Heart left ventricle (tissue), 16 donors: ENCODE results near the gene ANO2. TPM values are rescaled to one million over a fixed set of nuclear protein-coding genes. Genes with fewer than 3 reads are reported as not detected.

ENCODE experiments used
- ATAC-seq, 4 donors: fragments of 200-7000 bp; cut with Tn5 transposase; one replicate each; pipeline ENCODE4 v1.9.1; 2020 to 2022; ENCODE audit warnings: moderate library complexity in 4 of 4, mild to moderate bottlenecking in 3 of 4, moderate number of reproducible peaks in 1 of 4
- DNase-seq, 5 donors: peaks; one replicate each; pipeline ENCODE4 v3.0.0-alpha.2; 2020
- H3K27ac ChIP-seq, 12 donors: fragments of 200-600 bp; sonication (generic) in 4 of 12; one replicate each; pipeline versions ENCODE4 v1.5.0 to v1.8.0; 2016 to 2022; ENCODE audit warnings: mild to moderate bottlenecking in 2 of 12
- H3K27me3 ChIP-seq, 9 donors: fragments of 200-600 bp; sonication (generic) in 2 of 9; one replicate each; pipeline versions ENCODE4 v1.5.1 to v1.8.0; 2016 to 2022; ENCODE audit warnings: mild to moderate bottlenecking in 3 of 9
- H3K36me3 ChIP-seq, 9 donors: fragments of 200-600 bp; sonication (generic) in 2 of 9; one replicate each; pipeline versions ENCODE4 v1.5.0 to v1.8.0; 2018 to 2022; ENCODE audit warnings: mild to moderate bottlenecking in 2 of 9
- H3K4me1 ChIP-seq, 12 donors: fragments of 200-600 bp; sonication (generic) in 4 of 12; one replicate each; pipeline versions ENCODE4 v1.5.0 to v1.8.0; 2016 to 2022; ENCODE audit warnings: mild to moderate bottlenecking in 3 of 12
- H3K4me3 ChIP-seq, 12 donors: fragments of 200-600 bp; sonication (generic) in 4 of 12; one replicate each; pipeline versions ENCODE4 v1.5.0 to v1.8.0; 2017 to 2022; ENCODE audit warnings: mild to moderate bottlenecking in 9 of 12, moderate library complexity in 4 of 12
- H3K9me3 ChIP-seq, 12 donors: fragments of 200-600 bp; sonication (generic) in 4 of 12; one replicate each; pipeline versions ENCODE4 v1.5.0 to v1.8.0; 2016 to 2022; ENCODE audit warnings: mild to moderate bottlenecking in 1 of 12
- CTCF ChIP-seq, 12 donors: fragments of 200-600 bp; sonication (generic) in 4 of 12; IDR thresholded peaks; one replicate each; pipeline versions ENCODE4 v1.5.0 to v1.8.0; 2018 to 2022; ENCODE audit warnings: antibody characterized with exemption in 12 of 12, mild to moderate bottlenecking in 5 of 12
- POLR2A ChIP-seq, 2 donors: fragments of 450-650 bp; IDR thresholded peaks; one replicate each; pipeline ENCODE4 v1.6.1; 2017; ENCODE audit warnings: antibody characterized with exemption in 2 of 2, mild to moderate bottlenecking in 2 of 2, moderate library complexity in 2 of 2
- WGBS, 4 donors: extraction: QIAGEN DNeasy Blood & Tissue Kit in 2 of 4; methylation state at CpG; one replicate each; pipeline versions ENCODE4 v1.1.5 to v1.1.7; 2013 to 2018; 5-methylcytosine and 5-hydroxymethylcytosine counted together
- intact Hi-C, 10 donors: fragments of 100-400 bp; cut with DNase I; formaldehyde crosslinking; loops; one replicate each; pipeline versions ENCODE4 v1.11.1 to v1.14.2; 2022
- polyA plus RNA-seq, 2 donors: library from polyadenylated mRNA; stranded (reverse); fragments of 200-250 nt; gene quantifications; one replicate each; pipeline ENCODE4 v1.2.3, GENCODE V29; 2013
- total RNA-seq, 9 donors: library from RNA; depleted of rRNA in 2 of 9; stranded (reverse); fragments of >200 nt in 2 of 9; fragmentation: NEBNext Ultra II Directional in 3 of 9; extraction: Animal tissue kit (Norgen Biotek cat#: 25700) in 3 of 9; gene quantifications; one replicate each; pipeline versions ENCODE4 v1.1.0 to v1.2.4, GENCODE V29; 2016 to 2023
- donor health status: ischemic (EF 13 %, LVEDD 7.1; RV severe dilation, severe dysfunction).
- donor health status: healthy with polysubstance abuse.
- donor health status: DM: no; HTN: yes; CAD: no.
- donor health status: DM: no; HTN: no; CAD: no.
- donor health status: ischemic (EF 25% LVEDD 6.9; RV normal size, moderate dysfunction).
- donor health status: ischemic (EF 25% LVEDD 5.7; RV mildly dilated, moderate dysfunction).
- donor health status: healthy.
- donor health status: DM: yes; HTN: yes; CAD: no.
- donor health status: ischemic (EF 35%, LVEDD 5.7; RV mildly dilated, moderate dysfunction).
- donor health status: nonischemic (EF 11% LVEDD 7.7; RV severe dilation, severe dysfunction).
- donor health status: DM: yes; HTN: yes; CAD: no.
- donor health status: PGD.
- donor health status: ischemic (EF 29% LVEDD 5.4; RV normal size, mild dysfunction).
- donor health status: nonischemic (EF 23%, LVEDD 6.1; RV moderate dilation, normal function).

The ANO2 gene
- total and polyA plus RNA-seq, 11 donors = 3.4 to 19.4 (median 9.4) TPM

DNA sequence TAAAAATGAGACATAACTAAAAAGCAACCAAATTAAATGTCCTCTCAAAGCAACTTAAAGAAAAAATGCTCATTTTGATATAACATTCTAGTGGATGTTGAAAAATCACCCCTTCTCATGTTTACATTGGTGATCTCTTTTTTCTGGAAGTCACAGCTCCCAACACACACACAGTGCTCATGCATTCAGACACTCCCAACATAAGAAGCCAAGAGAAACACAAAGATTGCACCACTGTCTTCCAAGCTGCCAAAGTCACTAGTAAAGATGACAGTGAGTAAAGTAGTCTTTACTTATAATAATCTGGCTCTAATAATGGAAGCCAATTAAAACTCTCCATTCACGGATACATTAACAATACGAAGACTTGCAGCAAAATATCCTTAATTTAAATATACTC, 294.8 kb downstream of the ANO2 start:
- Histone ChIP-seq H3K4me3 (no peak overlapping the region), H3K27me3 (peaks cover 0 to 14% (median 0%) of the 10 kb centered on the region in 9 donors), H3K36me3 (no peaks in the 10 kb centered on the region), H3K9me3 (no peaks in the 10 kb centered on the region), H3K27ac (no peak overlapping the region), H3K4me1 (peaks cover 0 to 11% (median 0%) of the 10 kb centered on the region in 12 donors)
- ATAC-seq (no peak), DNase-seq (no peak)
- WGBS, 4 donors = 43 to 88% (median 54%) methylated on average over 2 of the region's 2 CpGs
- intact Hi-C loops = loop anchor here in 3 of 10 donors (5.0 to 10.0 kb wide), 3 partner anchors 218 to 225 kb away; partner anchors contain the start of gene NTF3 (in 1 of the 3)
- TF ChIP-seq CTCF (IDR thresholded peaks at IDR 0.05) (no peak), POLR2A (IDR thresholded peaks at IDR 0.05) (no peak)

DNA sequence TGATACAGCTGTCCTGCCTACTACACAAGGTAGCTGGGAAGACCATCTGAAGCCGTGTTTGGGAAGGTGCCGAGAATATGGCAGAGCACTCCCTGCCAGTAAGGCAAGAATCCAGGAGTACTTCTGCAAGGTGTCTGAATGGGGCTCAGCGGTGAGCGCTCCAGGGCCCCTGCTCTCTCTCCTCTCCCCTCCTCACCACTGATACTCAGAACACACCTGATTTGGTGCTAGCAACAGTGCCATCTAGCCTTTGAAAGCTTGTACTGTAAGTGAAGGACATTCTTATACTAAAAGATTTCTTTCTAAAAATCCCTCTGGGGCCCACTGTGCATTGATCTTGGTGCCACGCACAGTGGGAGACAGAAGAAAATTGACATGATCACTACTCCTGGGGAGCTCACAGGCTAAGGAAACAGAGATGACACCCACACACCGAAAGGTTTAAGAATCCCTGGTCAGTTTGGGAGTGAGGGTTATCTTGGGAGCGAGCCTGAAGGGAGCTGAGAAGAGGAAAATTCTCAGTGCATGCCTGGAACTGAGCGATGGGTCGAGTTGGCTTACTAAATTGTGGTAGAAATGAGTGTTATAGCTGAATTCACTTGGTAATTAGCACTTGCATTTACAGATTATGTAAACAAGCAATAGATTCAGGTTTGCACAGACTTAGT, 296.2 kb downstream of the ANO2 start:
- Histone ChIP-seq H3K36me3 (no peaks in the 10 kb centered on the region), H3K4me3 (no peak overlapping the region), H3K27me3 (peaks cover 0 to 14% (median 0%) of the 10 kb centered on the region in 9 donors), H3K4me1 (peaks cover 0 to 11% (median 0%) of the 10 kb centered on the region in 12 donors), H3K9me3 (no peaks in the 10 kb centered on the region), H3K27ac (no peak overlapping the region)
- 34 to 41% (median 38%) methylated on average over 9 of the region's 9 CpGs for WGBS, 4 donors
- no peak for TF ChIP-seq POLR2A (IDR thresholded peaks at IDR 0.05)
- peak; percentile 22 to 69 (median 50) for TF ChIP-seq CTCF (IDR thresholded peaks at IDR 0.05)
- ATAC-seq (peak in 3 of 4 donors; percentile 71 to 75 (median 71)), DNase-seq (no peak)
- intact Hi-C loops = loop anchor here in 7 of 10 donors (5.0 to 10.0 kb wide), 6 partner anchors 202 to 444 kb away; partner anchors contain the start of gene NTF3 (in 3 of the 7)

GRCh38 chr12:5643266-5643665, 301.8 kb downstream of the ANO2 start:
- intact Hi-C loops = loop anchor here in 4 of 10 donors (10.0 kb wide), 3 partner anchors 198 to 438 kb away; partner anchors contain the start of gene NTF3 (in 2 of the 4)
- H3K4me3 ChIP-seq = no peak overlapping the region
- H3K36me3 ChIP-seq = no peaks in the 10 kb centered on the region
- no peaks in the 10 kb centered on the region for H3K9me3 ChIP-seq
- ATAC-seq (no peak), DNase-seq (no peak)
- WGBS, 4 donors = 30 to 48% (median 43%) methylated on average over 2 of the region's 2 CpGs
- peaks cover 0 to 9% (median 0%) of the 10 kb centered on the region in 9 donors for H3K27me3 ChIP-seq
- TF ChIP-seq CTCF (IDR thresholded peaks at IDR 0.05) (no peak), POLR2A (IDR thresholded peaks at IDR 0.05) (no peak)
- no peak overlapping the region for H3K27ac ChIP-seq
- H3K4me1 ChIP-seq = peaks cover 0 to 1% (median 0%) of the 10 kb centered on the region in 12 donors

GRCh38 chr12:5637698-5638097, 307.4 kb downstream of the ANO2 start:
- no peaks in the 10 kb centered on the region for H3K9me3 ChIP-seq
- DNase-seq (no peak), ATAC-seq (no peak)
- intact Hi-C loops = no loop called here
- peaks cover 0 to 12% (median 0%) of the 10 kb centered on the region in 12 donors for H3K4me1 ChIP-seq
- 84 to 92% (median 89%) methylated on average over 4 of the region's 4 CpGs for WGBS, 4 donors
- H3K4me3 ChIP-seq = no peak overlapping the region
- H3K27ac ChIP-seq = no peak overlapping the region
- no peaks in the 10 kb centered on the region for H3K36me3 ChIP-seq
- TF ChIP-seq CTCF (IDR thresholded peaks at IDR 0.05) (no peak), POLR2A (IDR thresholded peaks at IDR 0.05) (no peak)
- H3K27me3 ChIP-seq = peaks cover 0 to 6% (median 0%) of the 10 kb centered on the region in 9 donors
